Mucosa of descending colon (tissue), 3 donors: Measurements from ENCODE around the gene LRRN3. TPM values are rescaled to one million over a fixed set of nuclear protein-coding genes. Genes with fewer than 3 reads are reported as not detected.

Experiments
- ATAC-seq: fragments of 200-7000 bp; cut with Tn5 transposase; one replicate; pipeline ENCODE4 v1.9.1; 2020; ENCODE audit warnings: mild to moderate bottlenecking, moderate library complexity
- DNase-seq, 3 donors: peaks; one replicate each; pipeline ENCODE4 v3.0.0-alpha.2; 2020
- H3K36me3 ChIP-seq: fragments of 200-600 bp; one replicate; pipeline ENCODE4 v1.8.0; 2021; ENCODE audit warnings: low read depth, mild to moderate bottlenecking
- H3K4me1 ChIP-seq: fragments of 200-600 bp; one replicate; pipeline ENCODE4 v1.8.0; 2021; ENCODE audit warnings: low read depth, mild to moderate bottlenecking
- H3K4me3 ChIP-seq: fragments of 200-600 bp; one replicate; pipeline ENCODE4 v1.8.0; 2021; ENCODE audit warnings: mild to moderate bottlenecking
- H3K9me3 ChIP-seq: fragments of 200-600 bp; one replicate; pipeline ENCODE4 v1.8.0; 2021; ENCODE audit warnings: mild to moderate bottlenecking
- CTCF ChIP-seq: fragments of 200-600 bp; IDR thresholded peaks from one replicate; pipeline ENCODE4 v1.8.0; 2022; ENCODE audit warnings: antibody characterized with exemption, mild to moderate bottlenecking
- intact Hi-C, 2 donors: fragments of 100-400 bp; cut with DNase I in 1 of 2; cut with micrococcal nuclease in 1 of 2; formaldehyde crosslinking; loops; one replicate each; pipeline versions ENCODE4 v1.11.0 to v1.11.1; 2022; cut with DNase I, micrococcal nuclease
- total RNA-seq, 3 donors: library from RNA; stranded (reverse); fragmentation: NEBNext Ultra II Directional in 2 of 3; extraction: Animal tissue kit (Norgen Biotek cat#: 25700) in 2 of 3; gene quantifications; one replicate each; pipeline versions ENCODE4 v1.2.1 to v1.2.4, GENCODE V29; 2021 to 2023
- donor health status: DM: no; HTN: no; CAD: no; lungs with moderate emphysema.
- donor health status: DM: no; HTN: no; CAD: no.
- donor health status: DM: no; HTN: yes; CAD: no.

LRRN3 gene
- total RNA-seq, 3 donors from 2014 or later = 0.29 to 0.80 (median 0.73) TPM

- no peak for ATAC-seq
- no peak overlapping the region for H3K4me3 ChIP-seq
- DNase-seq = no peak
- H3K9me3 ChIP-seq = no peaks in the 10 kb centered on the region
- no peak for TF ChIP-seq CTCF
- intact Hi-C loops = no loop called here
- H3K4me1 ChIP-seq = no peaks in the 10 kb centered on the region
- no peaks in the 10 kb centered on the region for H3K36me3 ChIP-seq
Observed at GRCh38 chr7:111164442-111164841, 73.5 kb downstream of the LRRN3 start.

DNA sequence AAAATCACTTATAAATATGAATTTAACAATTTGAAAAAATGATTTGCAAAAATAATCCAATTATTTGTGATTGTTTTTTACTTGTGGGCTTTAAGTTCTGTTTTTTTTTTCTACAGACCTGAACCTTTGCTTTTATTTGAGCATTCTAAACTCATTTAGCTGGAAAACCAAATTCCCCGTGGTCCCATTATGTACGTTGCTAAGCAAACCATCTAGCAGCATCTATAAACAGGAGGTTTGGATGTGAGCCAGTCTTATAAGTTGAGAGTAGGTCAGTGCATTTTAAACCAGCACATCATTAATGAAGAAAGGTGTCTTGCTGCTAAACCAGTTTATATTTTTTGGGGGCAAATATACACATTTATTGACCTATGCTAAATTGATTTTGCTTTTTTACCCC is 77.3 kb downstream of the LRRN3 start:
- ATAC-seq (no peak), DNase-seq (no peak)
- H3K9me3 ChIP-seq = no peaks in the 10 kb centered on the region
- no peak overlapping the region for H3K4me3 ChIP-seq
- no peaks in the 10 kb centered on the region for H3K36me3 ChIP-seq
- intact Hi-C loops = no loop called here
- H3K4me1 ChIP-seq = no peaks in the 10 kb centered on the region
- TF ChIP-seq CTCF = no peak

DNA sequence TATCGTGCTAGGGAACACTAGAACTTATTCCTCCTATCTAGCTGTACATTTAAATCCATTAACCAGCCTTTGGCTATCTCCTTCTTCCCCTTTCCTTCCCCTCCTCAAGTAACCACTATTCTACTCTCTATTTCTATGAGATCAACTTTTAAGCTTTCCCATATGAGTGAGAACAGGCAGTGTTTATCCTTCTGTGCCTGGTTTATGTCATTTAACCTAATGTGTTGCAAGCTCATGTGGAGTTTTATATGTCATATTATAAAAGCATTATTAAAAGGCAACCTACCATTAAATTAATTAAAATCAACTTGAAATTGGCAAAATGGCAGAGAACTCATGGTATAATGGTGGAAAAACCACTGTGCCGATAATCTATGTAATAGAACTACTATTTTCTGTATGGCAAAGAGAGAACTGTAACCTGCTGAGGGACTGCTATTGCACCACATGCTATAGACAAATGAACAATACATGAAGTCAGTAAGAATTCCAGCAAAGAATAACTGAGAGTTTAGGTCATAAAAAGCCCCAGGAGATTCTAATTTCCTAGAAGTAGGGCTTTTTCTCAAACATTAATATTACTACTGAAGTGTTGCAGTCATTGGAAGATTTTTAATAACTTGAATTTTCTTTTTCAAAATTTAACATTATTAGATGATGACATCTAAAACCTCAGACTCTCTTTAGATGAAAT is 81.8 kb downstream of the LRRN3 start:
- no peak for DNase-seq
- H3K4me1 ChIP-seq = no peaks in the 10 kb centered on the region
- ATAC-seq = no peak

DNA sequence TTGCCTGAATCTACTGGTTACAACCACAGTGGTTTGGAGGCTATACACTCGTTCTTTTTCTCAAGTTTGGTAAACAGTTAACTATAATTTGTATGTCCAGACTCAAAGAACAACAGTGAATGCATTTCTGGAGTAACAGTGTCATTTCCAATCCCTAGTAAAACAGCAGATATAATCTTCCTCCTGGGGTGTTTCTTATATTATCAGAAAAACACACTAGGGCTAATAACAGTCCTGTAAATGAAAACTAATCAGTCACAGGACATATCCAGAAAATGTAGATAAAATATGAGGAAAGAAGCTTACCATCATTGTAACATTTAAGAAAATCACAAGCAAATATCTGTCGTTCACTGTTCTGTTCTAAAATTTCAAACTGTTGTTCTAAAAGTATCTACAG is 82.6 kb downstream of the LRRN3 start:
- Histone ChIP-seq H3K36me3 (no peaks in the 10 kb centered on the region), H3K4me1 (no peaks in the 10 kb centered on the region), H3K4me3 (no peak overlapping the region), H3K9me3 (no peaks in the 10 kb centered on the region)
- intact Hi-C loops = no loop called here
- no peak for TF ChIP-seq CTCF
- DNase-seq (no peak), ATAC-seq (no peak)

More for the DNA sequence above, 81.8 kb downstream of the LRRN3 start:
- H3K4me3 ChIP-seq = no peak overlapping the region
- intact Hi-C loops = no loop called here
- no peak for TF ChIP-seq CTCF
- H3K9me3 ChIP-seq = no peaks in the 10 kb centered on the region
- H3K36me3 ChIP-seq = no peaks in the 10 kb centered on the region

- no peak for ATAC-seq
- H3K9me3 ChIP-seq = no peaks in the 10 kb centered on the region
- DNase-seq = no peak
- H3K4me3 ChIP-seq = no peak overlapping the region
- no peaks in the 10 kb centered on the region for H3K4me1 ChIP-seq
- intact Hi-C loops = no loop called here
- no peak for TF ChIP-seq CTCF
- H3K36me3 ChIP-seq = no peaks in the 10 kb centered on the region
Observed at GRCh38 chr7:111173990-111174389, 83.1 kb downstream of the LRRN3 start.

DNA sequence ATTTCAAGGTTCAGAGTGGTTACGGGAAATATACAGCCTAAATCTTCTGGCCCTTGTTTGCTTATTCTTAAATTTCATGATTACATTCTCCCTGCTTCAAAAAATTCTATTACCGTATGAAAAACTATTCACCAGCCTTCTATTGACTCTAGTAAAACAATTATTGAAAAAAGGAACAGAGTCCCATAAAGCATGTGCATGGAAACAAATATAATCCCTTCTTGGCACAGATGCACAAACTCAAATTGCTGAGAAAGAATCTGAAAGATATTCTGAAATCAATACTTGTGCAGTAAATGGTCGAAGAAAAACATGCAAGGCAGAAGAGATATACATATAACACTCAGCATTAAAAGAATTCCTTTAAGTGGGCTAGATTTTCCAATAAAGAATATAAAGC is 83.6 kb downstream of the LRRN3 start:
- H3K4me3 ChIP-seq = no peak overlapping the region

More for the DNA sequence above, 83.6 kb downstream of the LRRN3 start:
- ATAC-seq (no peak), DNase-seq (no peak)
- intact Hi-C loops = no loop called here
- H3K36me3 ChIP-seq = no peaks in the 10 kb centered on the region
- no peaks in the 10 kb centered on the region for H3K4me1 ChIP-seq
- TF ChIP-seq CTCF = no peak
- H3K9me3 ChIP-seq = no peaks in the 10 kb centered on the region
